Activated T-helper 2 cell treated with anti-CD3 and anti-CD28 coated beads, Interferon-gamma antibody, Interleukin-2, Interleukin-4, amounts not matched to agents 10 μg/mL and 5 μg/mL and 100 μg/mL, durations not matched to agents 14 hours and 24 hours and 36 hours (primary cell): ENCODE results near the gene ABR. TPM values are rescaled to one million over a fixed set of nuclear protein-coding genes. Genes with fewer than 3 reads are reported as not detected.
"Not testable (repeated sequence)": the region's sequence is repeated elsewhere in the genome, so short reads cannot be mapped to it uniquely, and the experiment has no call there.

Experiments
- DNase-seq: peaks from one replicate; pipeline ENCODE4 v3.0.0; 2021; ENCODE audit warnings: low spot score
- H3K27ac Mint-ChIP-seq: one replicate; pipeline ENCODE4 v1.8.0; 2021; ENCODE audit warnings: mixed read lengths
- H3K27me3 Mint-ChIP-seq: one replicate; pipeline ENCODE4 v1.8.0; 2021; ENCODE audit warnings: low read depth, mixed read lengths
- H3K36me3 Mint-ChIP-seq: one replicate; pipeline ENCODE4 v1.8.0; 2021; ENCODE audit warnings: low read depth, mixed read lengths
- H3K4me1 Mint-ChIP-seq: one replicate; pipeline ENCODE4 v1.8.0; 2021; ENCODE audit warnings: low read depth, mixed read lengths
- H3K4me3 Mint-ChIP-seq: one replicate; pipeline ENCODE4 v1.8.0; 2021; ENCODE audit warnings: low read depth, mild to moderate bottlenecking, moderate library complexity, mixed read lengths
- H3K9me3 Mint-ChIP-seq: one replicate; pipeline ENCODE4 v1.8.0; 2021; ENCODE audit warnings: mixed read lengths
- intact Hi-C: fragments of 100-400 bp; cut with micrococcal nuclease; formaldehyde crosslinking; loops from one replicate; pipeline ENCODE4 v1.15.1; 2023
- total RNA-seq: library from RNA; stranded (reverse); gene quantifications from 2 replicates; pipeline ENCODE4 v1.2.3, GENCODE V29; 2022

The ABR gene
- total RNA-seq, 1 donor from 2014 or later: 69.3 TPM

DNA sequence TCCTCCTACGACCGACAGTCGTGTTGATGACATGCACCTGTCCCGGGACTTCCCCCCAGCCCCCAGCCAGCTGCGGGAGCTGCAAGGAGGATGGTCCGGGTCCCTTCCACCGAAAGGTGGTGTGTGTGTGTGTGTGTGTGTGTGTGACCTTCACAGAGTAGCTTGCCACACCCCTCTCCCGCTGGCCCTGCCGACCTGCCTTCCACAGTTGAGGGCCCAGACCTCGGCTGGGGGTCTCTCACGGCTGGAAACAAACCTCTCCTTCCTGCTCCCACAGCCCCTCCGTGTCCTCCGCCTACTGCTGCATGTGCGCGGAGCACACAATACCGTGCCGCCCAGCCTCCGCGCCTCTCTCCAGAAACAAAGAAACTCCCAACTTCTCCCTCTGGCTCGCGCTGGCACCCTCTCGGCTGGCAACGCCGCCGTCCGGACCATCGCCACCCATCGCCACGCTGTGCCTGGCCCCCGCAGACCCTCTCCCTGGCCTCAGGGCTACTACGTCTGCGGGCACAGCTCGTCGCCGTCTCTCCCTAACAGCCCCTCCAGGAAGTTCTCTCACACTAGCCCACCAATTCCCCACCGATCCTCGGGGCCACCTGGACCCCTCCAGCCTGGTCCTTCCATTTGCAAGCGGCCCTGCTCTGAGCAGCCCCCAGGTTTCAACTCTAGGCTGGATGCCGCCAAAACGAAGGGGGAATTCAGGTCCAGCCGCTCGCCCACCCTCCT lies 101.6 kb downstream of the ABR start:
- Mint-ChIP-seq H3K4me1 (no peaks in the 10 kb centered on the region), H3K27me3 (no peaks in the 10 kb centered on the region), H3K9me3 (no peaks in the 10 kb centered on the region), H3K4me3 (no peak overlapping the region), H3K36me3 (peaks cover 6% of the 10 kb centered on the region), H3K27ac (no peak overlapping the region)
- DNase-seq: no peak
- intact Hi-C loops: no loop called here

DNA sequence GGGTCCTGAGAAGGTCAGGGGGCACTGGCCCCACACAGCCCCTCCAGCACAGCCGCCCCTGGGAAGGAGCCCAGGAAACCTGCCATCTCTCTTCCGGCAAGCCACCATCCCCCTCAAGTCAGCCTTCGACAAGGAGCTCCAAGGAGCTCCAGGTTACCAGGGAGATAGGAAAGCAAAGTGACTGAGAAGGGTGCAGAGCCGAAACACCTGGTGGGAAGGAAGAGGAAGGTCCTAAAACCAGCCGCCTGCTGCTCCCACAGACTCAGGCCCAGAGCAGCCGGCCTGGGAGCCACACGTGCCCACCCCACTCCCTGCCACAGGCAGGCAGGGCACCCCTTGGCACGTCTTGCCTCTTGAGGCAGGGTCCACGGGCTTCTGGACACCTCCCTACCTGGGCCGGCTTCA lies 102.2 kb downstream of the ABR start:
- Mint-ChIP-seq H3K9me3 (no peaks in the 10 kb centered on the region), H3K36me3 (peaks cover 6% of the 10 kb centered on the region), H3K4me3 (no peak overlapping the region), H3K27me3 (no peaks in the 10 kb centered on the region), H3K4me1 (no peaks in the 10 kb centered on the region), H3K27ac (no peak overlapping the region)
- intact Hi-C loops: no loop called here
- DNase-seq: no peak

DNA sequence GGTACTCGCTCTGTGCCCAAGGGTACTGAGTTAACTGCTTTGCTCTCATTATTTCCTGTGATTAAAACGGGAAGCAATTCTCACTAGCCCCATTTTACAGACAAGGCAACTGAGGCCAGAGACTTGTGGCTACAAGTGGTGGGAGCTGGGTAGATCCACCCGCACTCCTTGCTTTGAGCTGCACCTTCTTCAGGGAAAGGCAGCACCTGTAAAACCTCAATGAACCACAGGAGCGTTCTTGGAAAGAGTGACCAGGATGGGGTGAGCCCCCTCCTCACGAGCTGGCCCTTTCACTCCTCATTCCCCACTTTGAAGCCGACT lies 102.8 kb downstream of the ABR start:
- Mint-ChIP-seq H3K4me3 (no peak overlapping the region), H3K27me3 (no peaks in the 10 kb centered on the region), H3K36me3 (peaks cover 5% of the 10 kb centered on the region), H3K27ac (no peak overlapping the region), H3K9me3 (no peaks in the 10 kb centered on the region), H3K4me1 (no peaks in the 10 kb centered on the region)
- intact Hi-C loops: no loop called here
- DNase-seq: no peak

DNA sequence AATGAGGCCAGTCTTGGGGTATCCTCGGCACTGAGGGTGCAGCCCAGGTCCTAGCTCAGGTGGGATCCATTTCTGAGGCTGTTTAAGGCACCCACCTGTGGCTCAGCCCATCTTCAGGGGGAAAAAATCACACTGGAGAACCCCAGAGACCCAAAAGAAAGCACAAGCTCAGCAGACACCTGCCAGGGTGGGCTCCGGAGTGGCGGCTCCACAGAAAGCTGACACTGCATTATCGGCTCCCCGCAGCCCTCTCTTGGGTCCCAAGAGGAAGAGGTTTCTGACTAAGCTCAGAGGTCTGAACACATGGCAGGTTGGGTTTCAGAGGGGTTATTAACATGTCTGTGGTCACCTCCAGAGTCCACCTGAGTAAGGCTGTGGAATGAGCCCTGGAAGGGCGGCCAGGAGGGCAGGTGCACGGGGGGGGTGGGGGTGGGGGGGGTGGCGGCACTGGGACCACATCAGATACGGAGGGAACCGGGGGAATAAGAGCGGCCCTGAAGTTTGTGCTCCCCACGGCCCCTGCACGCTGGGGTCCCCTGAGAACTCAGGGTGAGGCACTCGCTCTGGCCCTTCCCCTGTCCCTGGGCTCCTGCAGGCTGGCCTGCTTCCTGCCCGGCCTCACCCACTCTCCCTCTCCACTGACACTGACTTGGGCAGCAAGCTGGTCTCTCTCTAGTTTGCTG lies 103.3 kb downstream of the ABR start:
- no peak overlapping the region for H3K4me3 Mint-ChIP-seq
- intact Hi-C loops: no loop called here
- no peak for DNase-seq
- peaks cover 5% of the 10 kb centered on the region for H3K36me3 Mint-ChIP-seq
- H3K27ac Mint-ChIP-seq: no peak overlapping the region
- no peaks in the 10 kb centered on the region for H3K4me1 Mint-ChIP-seq
- H3K9me3 Mint-ChIP-seq: no peaks in the 10 kb centered on the region
- H3K27me3 Mint-ChIP-seq: no peaks in the 10 kb centered on the region

DNA sequence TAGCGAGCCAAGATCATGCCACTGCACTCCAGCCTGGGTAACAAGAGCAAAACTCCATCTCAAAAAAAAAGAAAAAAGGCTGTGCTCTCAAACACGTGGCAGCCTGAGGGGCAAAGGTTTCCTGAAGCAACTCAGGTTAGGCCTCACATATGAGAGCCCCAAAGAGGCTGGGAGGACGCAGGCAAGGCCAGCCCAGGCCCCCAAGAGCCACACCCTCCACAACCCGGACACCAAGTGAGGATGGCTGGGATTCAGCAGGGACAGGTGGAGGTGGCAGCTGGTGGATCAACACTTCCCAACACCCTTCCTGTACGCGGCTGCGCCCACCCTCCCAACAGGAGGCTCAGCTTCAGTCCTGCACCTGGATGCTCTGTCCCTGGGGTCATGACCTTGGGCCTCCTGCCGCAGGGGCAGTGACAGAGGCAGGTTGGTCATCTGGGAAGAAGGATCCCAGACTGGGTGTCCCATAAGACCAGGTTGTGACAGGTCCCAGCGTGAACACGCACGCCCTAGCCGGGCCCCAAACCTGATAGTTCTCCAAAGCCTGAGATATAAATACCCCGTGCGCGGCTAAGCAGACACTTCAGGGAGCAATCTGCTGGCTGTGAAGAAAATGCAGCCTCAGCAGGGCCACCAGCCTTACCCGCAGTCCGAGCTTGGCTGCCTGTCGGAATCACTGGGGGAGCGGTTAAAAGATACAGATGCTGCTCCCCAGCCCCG lies 104.7 kb downstream of the ABR start:
- intact Hi-C loops: no loop called here
- no peak overlapping the region for H3K4me3 Mint-ChIP-seq
- H3K36me3 Mint-ChIP-seq: peaks cover 12% of the 10 kb centered on the region
- no peak for DNase-seq
- H3K27ac Mint-ChIP-seq: no peak overlapping the region
- H3K9me3 Mint-ChIP-seq: no peaks in the 10 kb centered on the region
- no peaks in the 10 kb centered on the region for H3K27me3 Mint-ChIP-seq
- no peaks in the 10 kb centered on the region for H3K4me1 Mint-ChIP-seq

DNA sequence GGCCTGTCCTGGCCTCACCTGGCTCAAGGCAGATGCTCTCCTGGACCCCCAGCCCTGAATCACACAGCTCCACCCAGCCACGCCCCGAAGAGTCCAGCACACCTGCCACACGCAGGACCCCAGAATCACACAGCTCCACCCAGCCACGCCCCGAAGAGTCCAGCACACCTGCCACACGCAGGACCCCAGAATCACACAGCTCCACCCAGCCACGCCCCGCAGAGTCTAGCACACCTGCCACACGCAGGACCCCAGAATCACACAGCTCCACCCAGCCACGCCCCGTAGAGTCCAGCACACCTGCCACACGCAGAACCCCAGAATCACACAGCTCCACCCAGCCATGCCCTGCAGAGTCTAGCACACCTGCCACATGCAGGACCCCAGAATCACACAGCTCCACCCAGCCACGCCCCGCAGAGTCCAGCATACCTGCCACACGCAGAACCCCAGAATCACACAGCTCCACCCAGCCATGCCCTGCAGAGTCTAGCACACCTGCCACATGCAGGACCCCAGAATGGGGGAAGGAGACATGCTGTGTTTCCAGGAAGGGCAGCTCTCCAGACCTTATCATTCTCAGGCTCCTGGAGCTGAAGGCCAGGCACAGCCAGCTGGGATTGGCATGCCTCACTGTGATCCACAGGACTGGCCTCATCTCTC lies 105.7 kb downstream of the ABR start:
- intact Hi-C loops, H3K4me1 Mint-ChIP-seq, H3K4me3 Mint-ChIP-seq, H3K9me3 Mint-ChIP-seq, DNase-seq, H3K27me3 Mint-ChIP-seq, H3K27ac Mint-ChIP-seq: not testable (repeated sequence)
- peaks cover 15% of the 10 kb centered on the region for H3K36me3 Mint-ChIP-seq

DNA sequence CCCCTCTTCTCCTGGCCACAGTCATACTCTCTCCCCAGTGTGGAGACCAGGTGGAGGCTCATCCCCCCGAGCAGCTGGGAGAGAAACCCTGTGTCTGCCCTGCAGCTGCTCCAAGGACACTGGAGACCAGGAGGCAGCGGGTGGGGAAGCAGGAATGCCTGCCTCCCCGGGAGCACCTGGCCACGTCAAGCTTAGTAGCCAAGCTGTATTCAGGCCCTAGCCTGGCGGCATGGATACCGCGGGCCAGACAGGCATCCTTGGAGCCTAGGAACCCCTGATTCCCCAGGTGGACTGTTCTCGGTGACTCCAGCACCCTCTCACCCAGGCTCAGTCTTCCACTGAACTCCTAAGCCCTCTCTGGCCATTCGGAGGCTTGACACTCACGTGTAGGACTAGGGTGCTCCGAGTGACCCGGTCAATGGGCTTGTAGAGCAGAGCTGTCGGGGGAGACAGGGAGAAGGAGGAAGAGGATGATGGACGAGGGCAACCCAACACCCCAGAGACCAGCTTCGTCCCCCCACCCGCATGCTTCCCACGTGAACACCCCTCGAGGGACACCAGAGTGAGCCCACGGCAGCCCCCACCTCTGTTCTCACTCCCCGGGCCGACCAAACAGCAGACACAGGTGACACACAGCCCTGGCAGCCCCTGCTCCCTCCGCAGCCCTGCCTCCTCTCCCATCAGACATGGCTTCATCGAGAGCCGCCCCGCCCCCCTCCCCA lies 106.4 kb downstream of the ABR start:
- Mint-ChIP-seq H3K27me3 (no peaks in the 10 kb centered on the region), H3K4me1 (no peaks in the 10 kb centered on the region), H3K4me3 (no peak overlapping the region), H3K36me3 (peaks cover 22% of the 10 kb centered on the region), H3K27ac (no peak overlapping the region), H3K9me3 (no peaks in the 10 kb centered on the region)
- intact Hi-C loops: no loop called here
- no peak for DNase-seq

DNA sequence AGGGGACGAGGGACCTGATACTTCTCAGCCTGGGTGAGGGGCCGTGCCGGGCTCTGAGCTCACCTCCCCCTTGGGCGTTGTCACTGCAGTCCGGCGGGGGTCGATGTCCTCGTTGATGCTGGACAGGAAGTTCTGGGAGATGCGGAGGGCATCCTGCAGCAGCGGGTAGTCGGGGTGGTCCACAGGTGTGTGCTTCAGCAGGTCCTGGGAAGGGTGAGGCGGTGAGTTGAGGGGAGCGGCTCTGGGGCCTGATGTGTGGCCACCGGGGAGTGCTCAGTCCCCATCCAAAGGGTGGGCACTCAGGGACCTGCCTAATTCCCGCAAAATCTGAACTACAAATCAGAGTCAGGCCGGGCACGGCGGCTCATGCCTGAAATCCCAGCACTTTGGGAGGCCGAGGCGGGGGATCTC lies 107.2 kb downstream of the ABR start:
- Mint-ChIP-seq H3K4me1 (no peaks in the 10 kb centered on the region), H3K4me3 (no peak overlapping the region), H3K27me3 (no peaks in the 10 kb centered on the region), H3K36me3 (peaks cover 31% of the 10 kb centered on the region), H3K27ac (no peak overlapping the region), H3K9me3 (no peaks in the 10 kb centered on the region)
- intact Hi-C loops: no loop called here
- no peak for DNase-seq

DNA sequence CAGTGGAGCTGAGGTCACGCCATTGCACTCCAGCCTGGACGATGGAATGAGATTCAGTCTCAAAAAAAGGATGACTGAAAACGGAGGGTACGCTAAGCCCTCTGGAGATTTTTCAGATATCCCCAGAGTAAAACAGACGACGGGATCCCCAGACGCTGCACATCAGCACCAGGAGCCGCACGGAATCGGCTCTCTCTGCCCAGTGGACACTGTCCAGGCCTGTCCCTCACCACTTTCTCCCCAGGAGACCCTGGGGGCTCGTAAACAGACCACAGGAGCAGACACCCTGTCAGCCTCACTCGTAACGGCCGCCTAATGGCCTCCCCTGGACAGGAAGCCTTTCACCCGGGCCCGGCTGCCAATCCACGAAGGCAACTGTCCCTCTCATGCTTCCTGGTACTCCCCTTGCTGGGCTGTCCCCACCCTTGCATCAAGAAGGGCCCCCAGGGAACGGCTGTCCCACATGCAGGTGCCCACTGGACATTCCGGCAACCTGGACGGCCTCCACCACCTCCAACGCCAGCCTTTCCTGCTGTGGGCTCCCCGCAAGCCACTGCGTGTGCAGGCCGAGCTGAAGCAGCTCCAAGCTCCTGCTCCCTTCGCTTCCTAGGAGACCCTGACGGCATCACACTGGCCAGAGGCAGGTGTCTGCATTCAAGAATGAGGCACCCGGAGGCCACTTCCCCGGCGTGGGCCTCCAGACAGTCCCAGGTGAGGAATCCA lies 108.5 kb downstream of the ABR start:
- no peaks in the 10 kb centered on the region for H3K4me1 Mint-ChIP-seq
- DNase-seq: no peak
- no peak overlapping the region for H3K27ac Mint-ChIP-seq
- intact Hi-C loops: no loop called here
- H3K36me3 Mint-ChIP-seq: peaks cover 44% of the 10 kb centered on the region
- peaks cover 9% of the 10 kb centered on the region for H3K9me3 Mint-ChIP-seq
- H3K27me3 Mint-ChIP-seq: no peaks in the 10 kb centered on the region
- H3K4me3 Mint-ChIP-seq: no peak overlapping the region

DNA sequence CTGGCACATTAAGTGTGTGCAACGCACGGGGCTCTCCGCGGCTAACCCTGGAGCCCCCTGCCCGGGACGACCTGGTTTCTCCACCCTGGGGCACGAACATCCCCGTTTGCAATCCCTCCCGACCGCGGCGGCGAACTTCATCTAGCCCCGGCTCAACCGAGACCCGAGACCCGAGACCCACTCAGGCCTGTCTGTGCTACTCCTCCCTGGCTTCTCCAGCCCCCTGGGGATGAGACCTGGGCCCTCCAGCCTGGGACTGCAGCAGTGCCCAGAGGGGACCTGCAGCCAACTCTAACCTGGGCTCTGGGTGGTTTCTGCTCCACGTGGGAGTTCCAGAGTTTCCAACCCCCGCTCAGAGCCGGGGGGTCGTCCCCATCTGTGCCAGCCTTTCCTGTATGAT lies 109.4 kb downstream of the ABR start:
- intact Hi-C loops: no loop called here
- no peak overlapping the region for H3K4me3 Mint-ChIP-seq
- DNase-seq: no peak
- no peaks in the 10 kb centered on the region for H3K27me3 Mint-ChIP-seq
- H3K27ac Mint-ChIP-seq: no peak overlapping the region
- no peaks in the 10 kb centered on the region for H3K4me1 Mint-ChIP-seq
- peaks cover 16% of the 10 kb centered on the region for H3K9me3 Mint-ChIP-seq
- H3K36me3 Mint-ChIP-seq: peaks cover 52% of the 10 kb centered on the region

DNA sequence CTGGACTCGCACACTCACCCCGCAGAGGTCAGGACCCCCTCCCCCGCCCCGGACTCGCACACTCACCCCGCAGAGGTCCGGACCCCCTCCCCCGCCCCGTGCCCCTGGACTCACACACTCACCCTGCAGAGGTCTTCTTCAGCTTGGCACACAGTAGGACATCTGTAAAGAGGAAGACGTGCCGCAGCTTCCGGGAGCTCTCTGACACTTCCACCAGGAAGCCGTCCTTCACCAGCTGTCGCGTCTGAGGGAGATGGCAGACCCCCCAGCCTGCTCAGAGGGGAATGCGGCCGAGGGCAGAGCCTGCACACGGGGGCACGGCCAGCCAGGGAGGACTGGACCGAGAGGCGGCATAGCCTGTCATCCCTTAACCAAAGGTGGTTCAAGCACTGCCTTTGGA lies 109.9 kb downstream of the ABR start:
- Mint-ChIP-seq H3K27ac (no peak overlapping the region), H3K4me3 (no peak overlapping the region), H3K9me3 (peaks cover 17% of the 10 kb centered on the region), H3K4me1 (no peaks in the 10 kb centered on the region), H3K36me3 (peaks cover 54% of the 10 kb centered on the region), H3K27me3 (no peaks in the 10 kb centered on the region)
- no peak for DNase-seq
- intact Hi-C loops: no loop called here

DNA sequence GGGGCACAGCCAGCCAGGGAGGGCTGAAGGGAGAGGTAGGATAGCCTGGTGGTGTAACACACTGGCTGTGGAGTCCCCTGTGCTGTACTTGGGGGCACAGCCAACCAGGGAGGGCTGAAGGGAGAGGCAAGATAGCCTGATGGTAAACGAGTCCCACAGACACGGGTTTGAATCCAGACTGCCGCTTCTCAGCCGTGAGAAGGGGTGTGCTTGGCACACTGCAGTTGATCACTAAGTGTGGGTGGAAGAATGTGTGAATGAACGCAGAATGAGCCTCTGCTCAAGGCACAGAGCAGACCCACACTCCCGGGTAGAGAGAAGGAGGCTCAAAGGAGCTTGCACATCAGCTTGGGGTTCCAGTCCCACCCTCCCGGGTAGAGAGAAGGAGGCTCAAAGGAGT lies 111.4 kb downstream of the ABR start:
- H3K4me3 Mint-ChIP-seq: no peak overlapping the region
- H3K27me3 Mint-ChIP-seq: no peaks in the 10 kb centered on the region
- peaks cover 17% of the 10 kb centered on the region for H3K9me3 Mint-ChIP-seq
- DNase-seq: no peak
- H3K27ac Mint-ChIP-seq: no peak overlapping the region
- intact Hi-C loops: no loop called here
- H3K4me1 Mint-ChIP-seq: no peaks in the 10 kb centered on the region
- H3K36me3 Mint-ChIP-seq: peaks cover 56% of the 10 kb centered on the region
